Measurements from ENCODE around the gene BEST4. TPM values are rescaled to one million over a fixed set of nuclear protein-coding genes. Genes with fewer than 3 reads are reported as not detected.

The BEST4 gene
- polyA plus RNA-seq, 10 donors: 0.09 to 0.56 (median 0.34) TPM

Other genes with a start within 250 kb of the BEST4 start
- gene TMEM53, start 113.7 kb downstream of the BEST4 start, polyA plus RNA-seq (ENCODE audit: insufficient read length in 10 of 10): 1 to 10 TPM; 4.2 to 5.9 (median 5.5) TPM
- 1 to 10 TPM; 1.2 to 4.0 (median 2.1) TPM for gene ARMH1, start 113.5 kb downstream of the BEST4 start, polyA plus RNA-seq (ENCODE audit: insufficient read length in 10 of 10)
- not detected for gene RNU5D-1, start 57.0 kb downstream of the BEST4 start, polyA plus RNA-seq (ENCODE audit: insufficient read length in 10 of 10)
- gene KIF2C, start 48.3 kb downstream of the BEST4 start, polyA plus RNA-seq (ENCODE audit: insufficient read length in 10 of 10): 10 to 100 TPM in 8 of 10 donors, 1 to 10 TPM in 2; 8.2 to 19.1 (median 11.4) TPM
- gene RPS8, start 12.6 kb downstream of the BEST4 start, polyA plus RNA-seq (ENCODE audit: insufficient read length in 10 of 10): 1,000 to 10,000 TPM; 2,324 to 3,360 (median 3,028) TPM
- 10 to 100 TPM; 11.5 to 16.1 (median 13.1) TPM for gene PLK3, start 12.2 kb upstream of the BEST4 start, polyA plus RNA-seq (ENCODE audit: insufficient read length in 10 of 10)
- under 1 TPM in 6 of 10 donors, not detected in 4; 0.29 to 0.65 (median 0.40) TPM for gene DYNLT4, start 19.2 kb upstream of the BEST4 start, polyA plus RNA-seq (ENCODE audit: insufficient read length in 10 of 10)
- 10 to 100 TPM in 1 of 10 donors, 1 to 10 TPM in 9; 4.3 to 15.3 (median 6.6) TPM for gene BTBD19, start 20.4 kb upstream of the BEST4 start, polyA plus RNA-seq (ENCODE audit: insufficient read length in 10 of 10)
- gene PTCH2, start 55.1 kb upstream of the BEST4 start, polyA plus RNA-seq (ENCODE audit: insufficient read length in 10 of 10): 10 to 100 TPM in 4 of 10 donors, 1 to 10 TPM in 6; 5.4 to 18.9 (median 8.8) TPM
- 10 to 100 TPM; 24.0 to 32.3 (median 29.7) TPM for gene EIF2B3, start 198.4 kb upstream of the BEST4 start, polyA plus RNA-seq (ENCODE audit: insufficient read length in 10 of 10)
- 10 to 100 TPM; 24.3 to 31.8 (median 28.2) TPM for gene HECTD3, start 223.2 kb upstream of the BEST4 start, polyA plus RNA-seq (ENCODE audit: insufficient read length in 10 of 10)
- 10 to 100 TPM; 72.2 to 93.4 (median 78.5) TPM for gene UROD, start 224.1 kb upstream of the BEST4 start, polyA plus RNA-seq (ENCODE audit: insufficient read length in 10 of 10)

Measured in muscle of back (tissue), 10 donors.